Adrenal gland (tissue), 12 donors: ENCODE data around the gene ADCY5. TPM values are rescaled to one million over a fixed set of nuclear protein-coding genes. Genes with fewer than 3 reads are reported as not detected.

Experiments
- DNase-seq, 7 donors: peaks; one replicate each; pipeline ENCODE4 v3.0.0-alpha.2; 2019 to 2020
- H3K27ac ChIP-seq, 5 donors: fragments of 200-600 bp; sonication (generic) in 4 of 5; 1 replicate in 3 of 5; 2 replicates in 2 of 5; pipeline versions ENCODE4 v1.5.1 to v1.8.0; 2016 to 2020; ENCODE audit warnings: mild to moderate bottlenecking in 1 of 5
- H3K27me3 ChIP-seq: fragments of 200-600 bp; 2 replicates; pipeline ENCODE4 v1.8.0; 2021
- H3K36me3 ChIP-seq, 2 donors: fragments of 200-600 bp; replicated peaks in 1 of 2; 1 replicate in 1 of 2; 2 replicates in 1 of 2; pipeline versions ENCODE4 v1.5.1 to v1.8.0; 2018 to 2022
- H3K4me1 ChIP-seq, 2 donors: fragments of 200-600 bp; replicated peaks in 1 of 2; 1 replicate in 1 of 2; 2 replicates in 1 of 2; pipeline versions ENCODE4 v1.5.1 to v1.8.0; 2018 to 2021
- H3K4me3 ChIP-seq, 4 donors: fragments of 200-600 bp; sonication (generic) in 3 of 4; one replicate each; pipeline ENCODE4 v1.5.1; 2016 to 2018
- H3K9me3 ChIP-seq, 3 donors: fragments of 200-600 bp; sonication (generic) in 1 of 3; replicated peaks in 1 of 3; 1 replicate in 2 of 3; 2 replicates in 1 of 3; pipeline versions ENCODE4 v1.5.1 to v1.8.0; 2016 to 2021
- CTCF ChIP-seq, 6 experiments: fragments of 450-650 bp in 4 of 6; fragments of 200-600 bp in 2 of 6; sonication (generic) in 1 of 6; IDR thresholded peaks; 1 replicate in 5 of 6; 2 replicates in 1 of 6; pipeline versions ENCODE4 v1.5.1 to v1.8.0; 2016 to 2021; ENCODE audit warnings: antibody characterized with exemption in 6 of 6, mild to moderate bottlenecking in 2 of 6, moderate library complexity in 1 of 6
- POLR2A ChIP-seq, 2 donors: fragments of 450-650 bp; IDR thresholded peaks; one replicate each; pipeline ENCODE4 v1.6.1; 2017; ENCODE audit warnings: antibody characterized with exemption in 2 of 2, mild to moderate bottlenecking in 2 of 2, moderate library complexity in 1 of 2
- WGBS, 4 donors: extraction: QIAGEN DNeasy Blood & Tissue Kit in 2 of 4; methylation state at CpG; one replicate each; pipeline versions ENCODE4 v1.1.5 to v1.1.7; 2013 to 2017; 5-methylcytosine and 5-hydroxymethylcytosine counted together
- intact Hi-C, 2 donors: fragments of 100-400 bp; cut with DNase I; formaldehyde crosslinking; loops; one replicate each; pipeline versions ENCODE4 v1.14.1 to v1.15.0; 2022 to 2023
- polyA plus RNA-seq, 3 donors: library from polyadenylated mRNA; stranded (reverse); fragments of 200-250 nt in 2 of 3; fragments of 350-450 nt in 1 of 3; fragmentation: Illumina TruSeq in 1 of 3; extraction: RNeasy Lipid Tissue Mini Kit (QIAGEN cat#74804) in 1 of 3; gene quantifications; one replicate each; pipeline ENCODE4 v1.2.3, GENCODE V29; 2013 to 2014
- total RNA-seq, 9 donors: library from RNA; depleted of rRNA in 4 of 9; stranded (reverse); fragments of >200 nt in 4 of 9; fragments of 120-200 nt in 1 of 9; fragmentation: NEBNext Ultra II Directional in 1 of 9; extraction: Animal tissue kit (Norgen Biotek cat#: 25700) in 1 of 9; gene quantifications; one replicate each; pipeline versions ENCODE4 v1.1.0 to v1.2.4, GENCODE V29; 2013 to 2023
- donor health status: healthy with polysubstance abuse.
- donor health status: Bipolar disorder and iron deficiency.
- donor health status: DM: yes; HTN: yes; CAD: no.
- donor health status: DM: no; HTN: no; CAD: no.
- donor health status: DM: no; HTN: no; CAD: no.
- donor health status: DM: yes; HTN: yes; CAD: no.

Gene ADCY5
- total and polyA plus RNA-seq, 12 donors = 1.2 to 12.4 (median 4.4) TPM

DNA sequence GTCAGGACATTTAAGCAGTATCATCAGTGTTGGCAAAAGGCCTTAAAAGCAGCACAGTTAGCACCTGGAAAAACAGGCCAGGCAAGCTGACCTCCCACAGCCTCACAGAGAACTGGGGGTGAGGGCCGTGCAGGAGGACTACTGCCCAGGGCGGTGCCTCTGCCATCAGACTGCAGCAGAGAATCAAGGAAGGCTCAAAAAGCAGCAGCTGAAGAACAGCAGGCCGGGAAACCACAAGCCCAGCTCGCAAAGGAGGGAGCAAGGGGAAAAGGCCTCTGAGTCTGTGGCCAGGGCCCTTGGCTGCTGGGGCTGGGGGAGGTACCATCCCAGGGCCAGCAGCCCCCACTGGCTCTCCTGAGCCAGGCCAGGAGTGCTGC is 163.0 kb downstream of the ADCY5 start:
- H3K27ac ChIP-seq = no peak overlapping the region
- no peaks in the 10 kb centered on the region for H3K9me3 ChIP-seq
- intact Hi-C loops = no loop called here
- peak in 1 of 7 donors; percentile 28 for DNase-seq
- no peak for TF ChIP-seq CTCF (IDR thresholded peaks at IDR 0.05)
- 72 to 100% (median 82%) methylated on average over 2 to 4 of the region's 4 CpGs for WGBS, 4 donors
- H3K4me3 ChIP-seq = no peak overlapping the region
- H3K4me1 ChIP-seq = no peaks in the 10 kb centered on the region
- no peaks in the 10 kb centered on the region for H3K36me3 ChIP-seq
- no peaks in the 10 kb centered on the region for H3K27me3 ChIP-seq

- TF ChIP-seq POLR2A (IDR thresholded peaks at IDR 0.05) (no peak), CTCF (IDR thresholded peaks at IDR 0.05) (no peak)
- Histone ChIP-seq H3K36me3 (no peaks in the 10 kb centered on the region), H3K9me3 (no peaks in the 10 kb centered on the region), H3K27ac (no peak overlapping the region), H3K27me3 (no peaks in the 10 kb centered on the region), H3K4me1 (no peaks in the 10 kb centered on the region), H3K4me3 (no peak overlapping the region)
- peak in 2 of 7 donors; percentile 3 to 30 for DNase-seq
- 73 to 90% (median 79%) methylated on average over 2 to 4 of the region's 4 CpGs for WGBS, 4 donors
- intact Hi-C loops = no loop called here
Observed at GRCh38 chr3:123285479-123285878, 163.4 kb downstream of the ADCY5 start.

GRCh38 chr3:123285066-123285465 is 163.8 kb downstream of the ADCY5 start:
- H3K27ac ChIP-seq = no peak overlapping the region
- TF ChIP-seq POLR2A (IDR thresholded peaks at IDR 0.05) (no peak), CTCF (IDR thresholded peaks at IDR 0.05) (no peak)
- H3K27me3 ChIP-seq = no peaks in the 10 kb centered on the region
- H3K4me1 ChIP-seq = no peaks in the 10 kb centered on the region
- H3K36me3 ChIP-seq = no peaks in the 10 kb centered on the region
- peak in 2 of 7 donors; percentile 4 to 8 for DNase-seq
- 68 to 80% (median 70%) methylated on average over 6 to 9 of the region's 9 CpGs for WGBS, 4 donors
- intact Hi-C loops = no loop called here
- H3K9me3 ChIP-seq = no peaks in the 10 kb centered on the region
- H3K4me3 ChIP-seq = no peak overlapping the region

DNA sequence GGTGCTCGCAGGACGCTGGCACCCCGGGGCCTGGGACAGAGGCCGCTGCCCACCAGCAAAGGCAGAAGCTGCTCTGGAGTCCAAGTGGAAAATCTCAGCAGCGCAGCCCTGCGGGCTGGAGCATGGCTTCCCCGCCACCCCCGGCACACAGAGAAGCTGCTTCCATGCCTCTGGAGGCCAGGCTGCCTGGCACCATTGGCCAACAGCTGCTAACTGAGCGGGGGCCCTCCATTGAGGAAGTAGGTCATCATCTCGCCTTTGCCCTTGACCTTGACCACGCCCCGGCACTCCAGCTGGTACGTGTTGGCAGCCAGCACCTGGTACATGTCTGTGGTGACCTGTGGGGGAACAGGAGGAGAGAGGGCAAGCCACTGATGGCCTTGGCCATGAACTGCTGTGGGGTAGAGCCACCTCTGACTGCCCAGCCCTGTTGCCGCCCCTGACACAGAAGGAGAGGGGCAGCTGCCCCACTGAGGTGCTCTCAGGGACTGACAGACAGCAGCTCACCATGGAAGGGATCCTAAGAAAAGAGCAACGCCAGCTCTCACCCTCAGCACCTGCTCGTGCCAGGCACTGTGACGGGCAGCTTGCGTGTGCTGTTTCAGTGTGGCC is 164.4 kb downstream of the ADCY5 start:
- no peaks in the 10 kb centered on the region for H3K27me3 ChIP-seq
- H3K9me3 ChIP-seq = no peaks in the 10 kb centered on the region
- 69 to 87% (median 78%) methylated on average over 3 to 18 of the region's 18 CpGs for WGBS, 4 donors
- intact Hi-C loops = no loop called here
- no peaks in the 10 kb centered on the region for H3K4me1 ChIP-seq
- no peak overlapping the region for H3K27ac ChIP-seq
- no peak overlapping the region for H3K4me3 ChIP-seq
- peak in 3 of 7 donors; percentile 9 to 53 (median 16) for DNase-seq
- H3K36me3 ChIP-seq = no peaks in the 10 kb centered on the region
- TF ChIP-seq POLR2A (IDR thresholded peaks at IDR 0.05) = no peak
- TF ChIP-seq CTCF (IDR thresholded peaks at IDR 0.05) = no peak
